ENCODE data around the gene PAX2. TPM values are rescaled to one million over a fixed set of nuclear protein-coding genes. Genes with fewer than 3 reads are reported as not detected.

The PAX2 gene
- total RNA-seq, 1 donor from 2014 or later, result not detected

DNA sequence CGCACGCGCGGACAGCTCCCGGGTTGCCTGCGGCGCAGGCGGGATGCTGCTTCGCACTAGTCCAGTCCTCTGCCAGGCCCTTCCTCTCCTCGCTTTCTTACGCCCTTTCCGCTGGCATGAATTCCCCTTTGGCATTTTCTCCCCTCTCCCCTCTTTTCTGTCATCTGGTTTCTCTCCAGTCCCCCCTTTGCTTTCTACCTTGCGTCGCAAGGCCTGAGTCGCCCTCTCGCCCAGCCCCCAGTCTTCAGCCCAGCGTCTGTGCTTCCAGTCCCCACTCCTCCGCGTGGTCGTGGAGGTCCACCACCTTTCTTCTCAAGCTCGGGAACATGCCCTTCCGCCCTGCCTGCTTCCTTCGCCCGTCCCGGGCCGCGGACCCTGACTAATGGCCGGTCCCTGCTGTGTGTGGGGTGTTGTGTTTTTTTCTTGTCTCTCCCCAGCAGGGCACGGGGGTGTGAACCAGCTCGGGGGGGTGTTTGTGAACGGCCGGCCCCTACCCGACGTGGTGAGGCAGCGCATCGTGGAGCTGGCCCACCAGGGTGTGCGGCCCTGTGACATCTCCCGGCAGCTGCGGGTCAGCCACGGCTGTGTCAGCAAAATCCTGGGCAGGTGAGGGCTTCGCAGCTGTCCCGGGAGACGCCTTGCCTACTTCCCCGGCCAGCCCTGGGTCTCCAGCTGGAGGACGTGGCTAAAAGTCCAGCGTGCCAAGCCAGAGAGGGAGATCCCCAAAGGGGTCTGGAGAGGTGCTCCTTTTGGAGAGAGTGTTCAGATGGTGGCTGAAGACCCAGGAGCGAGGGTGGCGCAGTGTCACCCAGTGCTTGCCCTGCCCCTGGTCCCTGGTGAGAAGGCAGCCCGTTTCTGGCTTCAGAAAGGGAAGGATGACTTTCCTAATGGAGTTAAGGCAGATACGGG lies 4.2 kb downstream of the PAX2 start:
- intact Hi-C loops (cut with micrococcal nuclease), result loop anchor here (5.0 to 10.0 kb wide), 2 partner anchors 383 to 1215 kb away; partner anchors contain the start of genes NKX2-3 and TLX1

- intact Hi-C loops (cut with micrococcal nuclease), result no loop called here
Observed at GRCh38 chr10:100750291-100751210, 5.2 kb downstream of the PAX2 start.

DNA sequence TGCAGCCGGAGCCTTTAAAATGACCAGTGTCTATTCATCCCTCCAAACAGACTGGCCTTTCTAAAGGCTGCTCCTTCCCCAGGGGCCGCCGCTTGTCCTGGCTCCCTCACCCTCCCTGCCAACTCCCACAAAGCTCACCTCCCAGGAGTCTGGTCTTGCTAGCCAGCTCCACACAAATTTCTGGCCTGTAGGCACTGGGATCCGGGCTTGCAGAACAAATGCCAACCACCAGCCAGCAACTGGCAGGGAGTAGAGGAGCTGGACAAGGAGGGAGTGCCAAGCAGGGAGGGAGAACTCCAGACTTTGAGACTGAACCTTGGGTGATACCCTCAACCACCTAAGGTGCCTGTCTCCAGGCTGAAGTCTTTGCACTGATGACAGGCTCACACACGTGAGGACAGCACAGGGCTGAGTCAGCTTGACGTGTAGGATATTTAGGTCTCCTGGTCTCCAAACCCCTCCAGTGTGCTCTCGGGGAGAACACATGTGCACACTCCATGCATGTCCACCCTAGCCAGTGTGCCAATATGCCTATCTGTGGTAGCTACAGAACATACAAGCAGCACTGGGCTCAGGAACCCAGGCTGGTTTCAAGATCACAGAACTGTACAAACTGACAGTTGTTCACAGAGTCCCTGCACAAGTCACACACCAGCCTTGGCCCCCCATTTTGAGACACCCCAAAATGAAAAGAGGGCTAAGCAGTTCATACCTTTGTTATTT lies 6.0 kb downstream of the PAX2 start:
- intact Hi-C loops (cut with micrococcal nuclease), result no loop called here

- intact Hi-C loops (cut with micrococcal nuclease), result no loop called here
Observed at GRCh38 chr10:100755821-100756220, 10.4 kb downstream of the PAX2 start.

DNA sequence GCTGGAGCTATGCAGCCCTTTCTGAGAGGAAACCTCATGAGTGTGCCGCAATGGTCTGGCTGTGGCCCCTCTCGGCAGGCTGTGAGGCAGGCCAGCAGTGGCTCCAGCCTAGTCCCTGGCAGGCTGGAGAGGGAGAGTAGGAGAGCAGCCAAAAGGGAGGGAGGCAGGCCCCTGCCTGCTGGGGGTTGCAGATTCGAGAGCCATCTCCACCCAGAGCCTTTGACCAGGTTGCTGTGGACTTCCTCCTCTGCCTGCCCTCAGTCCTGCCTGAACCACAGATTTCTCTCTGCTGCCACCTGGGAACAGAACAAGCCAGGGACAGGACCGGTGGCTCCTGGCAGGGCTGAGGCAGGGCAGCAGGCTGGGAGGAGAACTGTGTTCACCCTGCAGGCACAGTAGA lies 13.9 kb downstream of the PAX2 start:
- intact Hi-C loops (cut with micrococcal nuclease), result no loop called here

DNA sequence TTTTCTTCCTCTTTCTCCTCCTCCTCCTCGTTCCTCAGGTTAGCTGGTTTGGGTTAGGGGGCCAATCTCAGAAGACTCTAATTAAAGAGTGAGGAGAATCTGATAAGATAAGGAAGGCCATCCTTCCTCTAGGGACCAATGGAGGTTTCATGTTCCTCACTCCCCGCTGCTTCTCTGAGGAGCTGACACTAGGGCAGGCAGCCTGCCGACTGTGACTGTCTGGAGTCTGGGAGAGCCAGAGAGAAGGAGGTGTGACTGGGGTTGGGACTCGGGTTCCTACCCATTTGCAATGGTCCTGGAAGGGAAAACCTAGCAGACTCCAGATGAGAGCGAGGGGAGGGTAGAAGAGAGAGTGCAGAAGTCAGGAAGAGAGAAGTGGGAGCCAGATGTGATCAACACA lies 15.3 kb downstream of the PAX2 start:
- intact Hi-C loops (cut with micrococcal nuclease), result no loop called here

DNA sequence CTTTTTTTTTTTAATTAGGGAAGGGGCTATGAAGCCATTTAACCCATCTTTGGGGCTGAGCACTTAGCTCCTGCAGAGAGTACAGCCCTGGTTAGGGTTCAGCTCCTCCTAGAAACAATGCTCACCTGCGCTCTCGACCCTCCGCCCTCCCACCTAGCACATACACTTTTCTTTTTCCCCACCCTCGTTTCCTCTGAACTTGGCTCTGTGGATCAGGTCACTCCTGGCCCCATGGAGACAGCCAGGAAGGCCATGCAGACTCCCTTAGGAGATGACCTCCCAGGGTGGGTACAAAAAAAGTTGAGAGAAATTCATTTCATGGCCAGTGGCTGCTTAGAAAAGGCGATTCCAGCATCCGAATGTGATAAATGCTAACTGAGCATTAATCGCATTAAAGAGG lies 15.8 kb downstream of the PAX2 start:
- intact Hi-C loops (cut with micrococcal nuclease), result no loop called here

GRCh38 chr10:100763043-100763747 lies 17.8 kb downstream of the PAX2 start:
- intact Hi-C loops (cut with micrococcal nuclease), result no loop called here

DNA sequence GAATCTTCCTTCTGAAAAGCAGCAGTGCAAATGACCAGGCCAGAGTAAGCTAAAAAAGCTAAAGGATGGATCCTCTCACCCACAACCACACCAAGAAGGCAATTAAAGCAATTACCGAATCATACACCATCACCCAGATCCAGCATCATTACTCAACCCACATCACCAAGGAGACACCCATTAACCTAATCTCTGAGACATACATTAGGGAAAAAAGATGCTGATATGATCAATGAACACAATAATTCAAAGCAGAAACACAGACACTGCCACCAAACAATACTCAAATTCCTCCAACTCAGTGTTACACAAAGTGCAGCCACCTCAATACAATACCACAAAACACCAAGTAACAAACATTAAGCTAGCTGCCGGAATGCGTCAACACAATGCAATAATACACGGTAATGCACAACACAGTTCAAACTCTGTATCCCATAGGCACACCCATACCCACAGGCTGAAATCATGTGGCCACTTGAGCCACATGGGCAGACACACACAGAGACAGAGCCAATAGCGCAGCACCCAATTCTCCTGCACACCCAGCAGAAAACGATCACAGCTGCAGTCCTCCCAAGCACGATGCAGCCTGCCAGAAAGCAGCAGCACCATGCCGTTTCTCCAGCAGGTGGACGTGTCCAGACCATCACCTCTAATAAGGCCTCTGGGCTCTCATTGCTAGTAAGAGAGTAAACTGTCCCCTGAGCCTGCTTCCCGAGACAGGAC lies 21.5 kb downstream of the PAX2 start:
- intact Hi-C loops (cut with micrococcal nuclease), result no loop called here

- intact Hi-C loops (cut with micrococcal nuclease), result no loop called here
Observed at GRCh38 chr10:100767422-100767775, 22.0 kb downstream of the PAX2 start.

GRCh38 chr10:100769481-100769880 lies 24.1 kb downstream of the PAX2 start:
- intact Hi-C loops (cut with micrococcal nuclease), result no loop called here

DNA sequence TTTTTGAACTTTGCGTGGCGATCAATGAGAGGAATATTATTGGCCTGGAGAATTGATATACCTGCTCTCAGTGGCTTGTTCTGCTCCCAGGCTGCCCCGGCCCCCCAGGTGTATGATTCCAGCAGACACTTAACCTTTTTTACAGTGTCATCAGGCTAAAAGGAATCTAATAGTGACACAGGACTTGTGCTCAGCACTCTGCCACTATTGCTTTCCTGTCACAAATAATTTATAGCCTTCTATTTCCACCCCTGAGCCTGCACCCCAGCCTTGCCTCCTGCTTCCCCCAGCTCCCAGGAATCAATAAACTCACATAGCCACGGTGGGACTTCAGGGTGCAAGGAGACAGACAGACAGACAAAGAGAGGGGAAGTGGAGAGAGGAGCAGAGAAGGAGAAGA lies 28.3 kb downstream of the PAX2 start:
- intact Hi-C loops (cut with micrococcal nuclease), result no loop called here

- intact Hi-C loops (cut with micrococcal nuclease), result no loop called here
Observed at GRCh38 chr10:100774223-100774622, 28.8 kb downstream of the PAX2 start.

DNA sequence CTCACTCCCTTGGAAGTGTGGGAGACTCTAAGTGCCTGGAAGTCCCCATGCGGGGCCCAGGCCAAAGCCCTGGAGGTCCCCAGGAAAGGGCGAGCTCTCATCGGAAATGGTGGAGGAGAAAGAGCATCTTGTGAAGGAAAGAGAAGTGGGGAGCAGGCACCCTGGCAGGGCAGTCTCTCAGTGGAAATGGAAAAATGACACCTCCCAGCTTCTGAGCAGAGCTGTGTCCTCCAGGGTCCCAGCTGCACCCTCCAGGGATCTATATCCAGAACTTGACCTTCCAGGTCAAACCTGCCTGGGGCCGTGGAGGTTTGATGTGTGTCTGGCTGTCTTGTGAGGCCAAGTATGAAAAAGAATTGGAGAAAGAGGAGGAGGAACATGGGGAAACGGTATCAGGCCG lies 29.5 kb downstream of the PAX2 start:
- intact Hi-C loops (cut with micrococcal nuclease), result no loop called here

DNA sequence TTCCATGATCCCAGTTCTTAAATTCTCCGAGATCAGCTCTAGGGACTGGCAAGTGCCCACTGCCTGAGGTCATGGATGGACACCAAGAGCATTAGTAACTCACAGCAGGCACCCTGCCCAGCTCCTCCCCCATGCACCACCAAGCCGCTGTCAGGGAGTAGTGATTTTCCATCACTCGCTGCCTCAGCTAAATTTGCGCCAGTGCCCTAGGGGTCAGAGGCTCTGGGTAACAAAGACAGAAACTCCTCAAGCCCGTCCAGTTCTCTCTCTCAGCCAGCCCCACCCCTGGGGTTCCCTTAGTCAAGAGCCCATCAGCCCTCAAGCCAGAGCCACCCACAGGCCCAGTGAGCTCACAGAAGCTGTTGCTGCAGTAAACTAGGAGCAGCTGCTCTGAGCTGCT lies 30.0 kb downstream of the PAX2 start:
- intact Hi-C loops (cut with micrococcal nuclease), result no loop called here

- intact Hi-C loops (cut with micrococcal nuclease), result no loop called here
Observed at GRCh38 chr10:100775871-100776270, 30.5 kb downstream of the PAX2 start.

GRCh38 chr10:100776671-100777070 lies 31.3 kb downstream of the PAX2 start:
- intact Hi-C loops (cut with micrococcal nuclease), result no loop called here

- intact Hi-C loops (cut with micrococcal nuclease), result no loop called here
Observed at GRCh38 chr10:100779329-100779728, 33.9 kb downstream of the PAX2 start.

DNA sequence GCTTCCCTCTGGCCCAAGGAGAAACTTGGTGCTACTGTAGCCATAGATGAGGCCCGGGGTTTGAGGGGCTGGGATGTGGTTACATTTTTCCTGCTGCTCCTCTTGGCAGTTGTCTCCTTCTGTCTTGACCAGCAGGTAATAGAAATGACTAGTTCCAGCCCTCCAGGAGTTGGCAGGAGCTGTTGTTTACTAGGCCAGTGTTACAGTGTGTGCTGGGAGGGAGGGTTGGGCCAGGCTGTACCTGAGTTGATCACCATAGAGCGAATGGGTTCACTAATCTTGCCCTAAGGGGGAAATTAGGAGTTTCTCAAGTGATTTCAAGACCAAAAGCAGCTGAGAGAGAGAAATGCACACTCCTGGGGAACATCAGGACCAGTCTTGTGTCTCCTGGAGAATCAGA lies 34.9 kb downstream of the PAX2 start:
- intact Hi-C loops (cut with micrococcal nuclease), result no loop called here

- intact Hi-C loops (cut with micrococcal nuclease), result no loop called here
Observed at GRCh38 chr10:100781145-100781665, 35.8 kb downstream of the PAX2 start.

Measured in T-helper 2 cell treated with Interferon-gamma antibody and Interleukin-4, amounts not matched to agents 100 ng/mL and 5 ng/mL, for 36 hours (primary cell).